Measurements from ENCODE around the gene PCK2. TPM values are rescaled to one million over a fixed set of nuclear protein-coding genes. Genes with fewer than 3 reads are reported as not detected.

PCK2 gene
- total RNA-seq, 1 experiment from 2014 or later: 48.9 TPM

DNA sequence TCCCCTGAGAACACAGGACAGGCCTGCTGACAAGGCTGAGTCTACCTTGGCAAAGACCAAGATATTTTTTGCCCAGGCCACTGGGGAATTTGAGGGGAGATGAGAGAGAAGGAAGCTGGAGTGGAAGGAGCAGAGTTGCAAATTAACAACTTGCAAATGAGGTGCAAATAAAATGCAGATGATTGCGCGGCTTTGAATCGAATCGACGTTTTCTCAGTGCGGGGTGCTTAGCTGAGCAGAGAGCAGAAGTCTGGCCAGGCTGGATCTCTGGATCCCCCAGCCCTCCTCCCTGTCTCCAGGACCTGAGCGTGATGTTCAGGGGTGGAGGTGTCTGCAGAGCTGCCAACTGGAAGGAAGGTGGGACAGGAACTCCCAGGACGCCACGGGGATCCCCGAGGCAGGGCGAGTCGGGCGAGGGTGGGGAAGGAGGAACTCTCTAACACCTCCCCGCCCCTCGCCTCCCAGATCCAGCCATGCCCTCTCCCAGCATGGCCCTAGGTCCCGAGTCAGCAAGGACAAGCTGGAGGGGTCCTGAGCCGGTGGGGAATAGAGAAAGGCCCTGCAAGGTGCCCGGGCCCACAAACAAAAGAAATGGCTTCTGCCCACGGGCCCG lies 42.8 kb upstream of the PCK2 start:
- Histone ChIP-seq H3K56ac (ENCODE audit: insufficient read length, low read depth, low read length) (no peak overlapping the region), H3K27ac (ENCODE audit: insufficient read length, low read depth, low read length) (no peak overlapping the region), H4K8ac (replicated peaks; ENCODE audit: insufficient read length, low read depth, low read length) (no peak overlapping the region), H3K4me2 (ENCODE audit: insufficient read depth, insufficient read length, low read length) (peak overlapping the region; percentile 76), H3K27me3 (ENCODE audit: insufficient read depth, low read length) (no peaks in the 10 kb centered on the region), H4K91ac (ENCODE audit: insufficient read length, low read depth, low read length) (no peak overlapping the region), H2AFZ (ENCODE audit: low read length) (no peak overlapping the region), H3K23ac (ENCODE audit: insufficient read length, low read depth, low read length) (no peak overlapping the region), H3K18ac (ENCODE audit: insufficient read length, low read depth, low read length) (no peak overlapping the region), H2BK12ac (ENCODE audit: insufficient read length, low read depth, low read length) (no peak overlapping the region), H4K20me1 (ENCODE audit: control insufficient read depth, insufficient read depth, insufficient read length) (no peaks in the 10 kb centered on the region), H2BK15ac (ENCODE audit: low read depth, low read length) (no peak overlapping the region), H3K23me2 (ENCODE audit: insufficient read length, low read depth, low read length, poor library complexity, severe bottlenecking) (peaks cover 8% of the 10 kb centered on the region), H3K4me1 (ENCODE audit: insufficient read depth, low read length) (no peaks in the 10 kb centered on the region), H3K14ac (ENCODE audit: insufficient read depth, low read length) (peak overlapping the region; percentile 67; the same call in 1 of the 2 replicates), H3K9ac (ENCODE audit: extremely low read depth, insufficient read length, low read length) (no peak overlapping the region), H3K79me1 (ENCODE audit: insufficient read depth, low read depth, low read length, poor library complexity, severe bottlenecking) (no peaks in the 10 kb centered on the region), H2AK5ac (ENCODE audit: insufficient read length, low read length) (no peak overlapping the region), H2BK20ac (ENCODE audit: low read depth, low read length, poor library complexity, severe bottlenecking) (no peak overlapping the region), H2BK5ac (ENCODE audit: insufficient read length, low read length) (no peak overlapping the region), H3T11ph (ENCODE audit: low read length) (no peak overlapping the region), H3K4ac (ENCODE audit: low read depth, low read length) (no peak overlapping the region), H3K79me2 (ENCODE audit: insufficient read depth, low read length) (no peaks in the 10 kb centered on the region), H3K9me3 (ENCODE audit: control insufficient read depth, low read depth, low read length) (no peaks in the 10 kb centered on the region), H2BK120ac (ENCODE audit: low read depth, low read length, poor library complexity, severe bottlenecking) (no peak overlapping the region), H4K5ac (ENCODE audit: insufficient read length, low read depth, low read length) (no peak overlapping the region)
- TF ChIP-seq, protein P1, sequence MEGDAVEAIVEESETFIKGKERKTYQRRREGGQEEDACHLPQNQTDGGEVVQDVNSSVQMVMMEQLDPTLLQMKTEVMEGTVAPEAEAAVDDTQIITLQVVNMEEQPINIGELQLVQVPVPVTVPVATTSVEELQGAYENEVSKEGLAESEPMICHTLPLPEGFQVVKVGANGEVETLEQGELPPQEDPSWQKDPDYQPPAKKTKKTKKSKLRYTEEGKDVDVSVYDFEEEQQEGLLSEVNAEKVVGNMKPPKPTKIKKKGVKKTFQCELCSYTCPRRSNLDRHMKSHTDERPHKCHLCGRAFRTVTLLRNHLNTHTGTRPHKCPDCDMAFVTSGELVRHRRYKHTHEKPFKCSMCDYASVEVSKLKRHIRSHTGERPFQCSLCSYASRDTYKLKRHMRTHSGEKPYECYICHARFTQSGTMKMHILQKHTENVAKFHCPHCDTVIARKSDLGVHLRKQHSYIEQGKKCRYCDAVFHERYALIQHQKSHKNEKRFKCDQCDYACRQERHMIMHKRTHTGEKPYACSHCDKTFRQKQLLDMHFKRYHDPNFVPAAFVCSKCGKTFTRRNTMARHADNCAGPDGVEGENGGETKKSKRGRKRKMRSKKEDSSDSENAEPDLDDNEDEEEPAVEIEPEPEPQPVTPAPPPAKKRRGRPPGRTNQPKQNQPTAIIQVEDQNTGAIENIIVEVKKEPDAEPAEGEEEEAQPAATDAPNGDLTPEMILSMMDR (conservative IDR thresholded peaks at IDR 0.05): no peak
- peaks cover 15 to 23% of the 10 kb centered on the region in 2 experiments for H3K4me1 Mint-ChIP-seq
- WGBS (ENCODE audit: extremely low coverage, insufficient read length, low lambda C conversion rate): no CpG with 5 or more reads among the region's 20 CpGs
- peak overlapping the region; percentile 24 to 85 (median 79); a peak in 4 of 7 replicates for H3K27ac Mint-ChIP-seq
- peak overlapping the region; percentile 73 to 82 for H3K4me3 Mint-ChIP-seq
- peak; percentile 51 for DNase-seq
- H3K27me3 Mint-ChIP-seq (ENCODE audit: low read depth): peaks cover 8% of the 10 kb centered on the region
- H3K9me3 Mint-ChIP-seq: no peaks in the 10 kb centered on the region; a peak in 1 of 5 replicates
- H3K36me3 Mint-ChIP-seq (ENCODE audit: insufficient read depth in 1 of 3, low read depth in 3 of 3): peaks cover 0 to 6% (median 0%) of the 10 kb centered on the region in 3 experiments; a peak in 4 of 7 replicates

Data from H9 (cell line).